HepG2 (cell line): ENCODE results near the gene AMN. TPM values are rescaled to one million over a fixed set of nuclear protein-coding genes. Genes with fewer than 3 reads are reported as not detected.
A peak's percentile ranks its signal among the peaks of the same experiment; 100 is the strongest.

ENCODE experiments used
- ATAC-seq: fragments of 200-7000 bp; cut with Tn5 transposase; 3 replicates; pipeline ENCODE4 v1.9.1; 2020; ENCODE audit warnings: mild to moderate bottlenecking, moderate library complexity
- BruUV-seq: library from RNA; stranded (reverse); fragments of 400-500 nt; replicated peaks from 2 replicates; lab custom pipeline; 2021; lab: Mats Ljungman, UMichigan
- CTCF ChIA-PET: fragments of 300-600 bp; formaldehyde crosslinking; extraction: SDS; loops from one replicate; lab custom pipeline; 2021; ENCODE audit warnings: low total read pairs, inconsistent platforms, low intra/inter-chr PET ratio; lab: Yijun Ruan, JAX
- POLR2A ChIA-PET: fragments of 350-600 bp; sonication (Branson Sonifier 250); formaldehyde crosslinking; loops from one replicate; lab custom pipeline; 2020; ENCODE audit warnings: antibody characterized with exemption, inconsistent platforms; lab: Yijun Ruan, JAX
- DNase-seq: peaks from one replicate; pipeline ENCODE4 v3.0.0-alpha.2; 2015; ENCODE audit warnings: low spot score
- FAIRE-seq: peaks from 3 replicates; lab custom pipeline; 2011; peaks lifted over from hg19 to GRCh38; lab: Jason Lieb, UNC
- H2AFZ ChIP-seq: one replicate; pipeline ENCODE4 v1.6.1; 2011; ENCODE audit warnings: low read length, inconsistent platforms
- H3K27ac ChIP-seq: fragments of 300-600 bp; 3 replicates; pipeline ENCODE4 v1.8.0; 2011; ENCODE audit warnings: mixed run types, mild to moderate bottlenecking, mixed read lengths, low read length, inconsistent platforms; ENCODE audit not compliant: insufficient read depth; ENCODE audit errors: extremely low read length
- H3K27me3 ChIP-seq, 2 experiments: fragments of 200-600 bp in 1 of 2; 2 replicates in 1 of 2; 3 replicates in 1 of 2; pipeline versions ENCODE4 v1.6.0 to v1.8.0; 2011; ENCODE audit warnings: low read length in 2 of 2, mild to moderate bottlenecking in 2 of 2, moderate library complexity in 2 of 2, inconsistent platforms in 1 of 2; ENCODE audit not compliant: insufficient read depth in 2 of 2, control insufficient read depth in 1 of 2
- H3K36me3 ChIP-seq, 2 experiments: fragments of 200-600 bp in 1 of 2; replicated peaks in 1 of 2; 2 replicates in 1 of 2; 3 replicates in 1 of 2; pipeline versions ENCODE4 v1.5.1 to v1.8.0; 2011; ENCODE audit warnings: low read length in 2 of 2, inconsistent platforms in 1 of 2; ENCODE audit not compliant: insufficient read depth in 2 of 2, control insufficient read depth in 1 of 2
- H3K4me1 ChIP-seq: 2 replicates; pipeline ENCODE4 v1.5.1; 2012; ENCODE audit warnings: low read length, inconsistent platforms; ENCODE audit not compliant: insufficient read depth
- H3K4me2 ChIP-seq: 2 replicates; pipeline ENCODE4 v1.6.0; 2011; ENCODE audit warnings: low read depth, low read length, inconsistent platforms
- H3K4me3 ChIP-seq, 3 experiments: fragments of 200-600 bp in 1 of 3; sonication (generic), shearing (Covaris generic) in 1 of 3; replicated peaks in 1 of 3; 2 replicates each; pipeline ENCODE4 v1.5.1; 2011 to 2016; ENCODE audit warnings: low read length in 3 of 3, inconsistent platforms in 2 of 3, low read depth in 2 of 3, mild to moderate bottlenecking in 2 of 3, control low read depth in 1 of 3, mixed read lengths in 1 of 3; ENCODE audit not compliant: insufficient read depth in 1 of 3
- H3K79me2 ChIP-seq: one replicate; pipeline ENCODE4 v1.6.1; 2011; ENCODE audit warnings: low read length, inconsistent platforms; ENCODE audit not compliant: insufficient read depth
- H3K9ac ChIP-seq: 2 replicates; pipeline ENCODE4 v1.6.0; 2011; ENCODE audit warnings: mild to moderate bottlenecking, low read depth, low read length, inconsistent platforms; ENCODE audit not compliant: insufficient read depth
- H3K9me3 ChIP-seq: 2 replicates; pipeline ENCODE4 v1.5.1; 2012; ENCODE audit warnings: mild to moderate bottlenecking, low read length
- H4K20me1 ChIP-seq: 2 replicates; pipeline ENCODE4 v1.6.0; 2011; ENCODE audit warnings: inconsistent platforms, mild to moderate bottlenecking, low read length, moderate library complexity; ENCODE audit not compliant: insufficient read depth
- CEBPB ChIP-seq: IDR thresholded peaks from 2 replicates; pipeline ENCODE4 v1.6.1; 2011; ENCODE audit warnings: low read depth, low read length, improper control_type of control experiment, borderline replicate concordance
- CENPBD1 ChIP-seq: sonication (generic); formaldehyde crosslinking; IDR thresholded peaks from 2 replicates; pipeline ENCODE4 v1.8.0; 2022; ENCODE audit warnings: missing genetic modification reagents, low read depth, mild to moderate bottlenecking, borderline replicate concordance
- GMEB1 ChIP-seq: sonication (generic); formaldehyde crosslinking; IDR thresholded peaks from 2 replicates; pipeline ENCODE4 v1.5.1; 2020; ENCODE audit warnings: missing genetic modification reagents, mild to moderate bottlenecking, borderline replicate concordance
- HDAC2 ChIP-seq: sonication (generic); formaldehyde crosslinking; IDR thresholded peaks from 2 replicates; pipeline ENCODE4 v1.4.0; 2020; ENCODE audit warnings: missing genetic modification reagents
- MLXIP ChIP-seq: sonication (generic); formaldehyde crosslinking; IDR thresholded peaks from 2 replicates; pipeline ENCODE4 v1.9.0; 2021; ENCODE audit warnings: missing genetic modification reagents, borderline replicate concordance
- NFIB ChIP-seq: sonication (generic); formaldehyde crosslinking; IDR thresholded peaks from 2 replicates; pipeline ENCODE4 v1.9.0; 2021; ENCODE audit warnings: missing genetic modification reagents, mild to moderate bottlenecking, borderline replicate concordance
- SALL1 ChIP-seq: sonication (generic); formaldehyde crosslinking; IDR thresholded peaks from 2 replicates; pipeline ENCODE4 v1.8.0; 2022; ENCODE audit warnings: mild to moderate bottlenecking, missing genetic modification reagents
- TBX3 ChIP-seq: fragments of 450-650 bp; IDR thresholded peaks from 2 replicates; pipeline ENCODE4 v1.6.1; 2017; ENCODE audit warnings: antibody characterized with exemption, mild to moderate bottlenecking, inconsistent platforms, borderline replicate concordance
- WIZ ChIP-seq: sonication (generic); formaldehyde crosslinking; IDR thresholded peaks from 2 replicates; pipeline ENCODE4 v1.5.1; 2020; ENCODE audit warnings: mild to moderate bottlenecking, missing genetic modification reagents
- ZBTB1 ChIP-seq: sonication (generic); formaldehyde crosslinking; IDR thresholded peaks from 2 replicates; pipeline ENCODE4 v1.4.0; 2020; ENCODE audit warnings: missing genetic modification reagents, borderline replicate concordance
- ZNF576 ChIP-seq: sonication (generic); formaldehyde crosslinking; IDR thresholded peaks from 2 replicates; pipeline ENCODE4 v1.4.0; 2020; ENCODE audit warnings: mild to moderate bottlenecking, missing genetic modification reagents
- WGBS: methylation state at CpG from one replicate; pipeline ENCODE4 v1.1.6; 2017; ENCODE audit warnings: low lambda C conversion rate; 5-methylcytosine and 5-hydroxymethylcytosine counted together
- in situ Hi-C: cut with HindIII; loops from 2 replicates; pipeline ENCODE4 v1.10.0; 2017; ENCODE audit warnings: low pct_unique_long_range_greater_than_20kb; ENCODE audit not compliant: extremely low pct_ligation_motif_present
- intact Hi-C: fragments of 100-400 bp; cut with micrococcal nuclease; formaldehyde crosslinking; loops from one replicate; pipeline ENCODE4 v1.10.0; 2022; ENCODE audit not compliant: unreplicated experiment
- polyA plus RNA-seq, 8 experiments: library from polyadenylated mRNA; depleted of rRNA in 3 of 8; stranded (reverse) in 7 of 8; unstranded in 1 of 8; fragments of >200 nt; fragmentation: Illumina TruSeq in 4 of 8; extraction: Trizol in 4 of 8; gene quantifications; 2 replicates each; pipeline versions ENCODE4 v1.2.1 to v1.2.3, GENCODE V29; 2011 to 2016; ENCODE audit warnings: low read depth in 4 of 8, missing spikeins in 1 of 8, mixed read lengths in 1 of 8; ENCODE audit not compliant: insufficient read depth in 1 of 8
- total RNA-seq, 5 experiments: library from RNA; depleted of rRNA; stranded (reverse); fragments of >200 nt; fragmentation: Illumina TruSeq; extraction: Trizol; gene quantifications; 2 replicates each; pipeline ENCODE4 v1.2.3, GENCODE V29; 2016; ENCODE audit warnings: low read depth in 1 of 5
- TF ChIP-seq, protein P1 (sequence below): sonication (generic); formaldehyde crosslinking; IDR thresholded peaks from 2 replicates; pipeline ENCODE4 v1.9.0; 2022; ENCODE audit warnings: missing genetic modification reagents, mild to moderate bottlenecking, borderline replicate concordance

AMN gene
- total and polyA plus RNA-seq, 2 of the 13 experiments (the other 11 are each of a cell fraction or from before 2014, with no cell fraction given): 9.8 to 33.1 TPM

- TF ChIP-seq HDAC2 (peak; percentile 27; the same call in 1 of the 2 replicates), SALL1 (CRISPR knock-in tag) (0 out of 2 replicates have a peak, but pooled peaks have one; percentile 13), ZNF576 (CRISPR knock-in tag) (no peak), CEBPB (peak; percentile 59; the same call in 1 of the 2 replicates), NFIB (CRISPR knock-in tag) (no peak)
- TF ChIP-seq, protein P1, sequence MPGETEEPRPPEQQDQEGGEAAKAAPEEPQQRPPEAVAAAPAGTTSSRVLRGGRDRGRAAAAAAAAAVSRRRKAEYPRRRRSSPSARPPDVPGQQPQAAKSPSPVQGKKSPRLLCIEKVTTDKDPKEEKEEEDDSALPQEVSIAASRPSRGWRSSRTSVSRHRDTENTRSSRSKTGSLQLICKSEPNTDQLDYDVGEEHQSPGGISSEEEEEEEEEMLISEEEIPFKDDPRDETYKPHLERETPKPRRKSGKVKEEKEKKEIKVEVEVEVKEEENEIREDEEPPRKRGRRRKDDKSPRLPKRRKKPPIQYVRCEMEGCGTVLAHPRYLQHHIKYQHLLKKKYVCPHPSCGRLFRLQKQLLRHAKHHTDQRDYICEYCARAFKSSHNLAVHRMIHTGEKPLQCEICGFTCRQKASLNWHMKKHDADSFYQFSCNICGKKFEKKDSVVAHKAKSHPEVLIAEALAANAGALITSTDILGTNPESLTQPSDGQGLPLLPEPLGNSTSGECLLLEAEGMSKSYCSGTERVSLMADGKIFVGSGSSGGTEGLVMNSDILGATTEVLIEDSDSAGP (CRISPR knock-in tag): 0 out of 2 replicates have a peak, but pooled peaks have one; percentile 21
These were observed 43.4 kb upstream of the AMN start (continued) for GRCh38 chr14:102878970-102879460.

DNA sequence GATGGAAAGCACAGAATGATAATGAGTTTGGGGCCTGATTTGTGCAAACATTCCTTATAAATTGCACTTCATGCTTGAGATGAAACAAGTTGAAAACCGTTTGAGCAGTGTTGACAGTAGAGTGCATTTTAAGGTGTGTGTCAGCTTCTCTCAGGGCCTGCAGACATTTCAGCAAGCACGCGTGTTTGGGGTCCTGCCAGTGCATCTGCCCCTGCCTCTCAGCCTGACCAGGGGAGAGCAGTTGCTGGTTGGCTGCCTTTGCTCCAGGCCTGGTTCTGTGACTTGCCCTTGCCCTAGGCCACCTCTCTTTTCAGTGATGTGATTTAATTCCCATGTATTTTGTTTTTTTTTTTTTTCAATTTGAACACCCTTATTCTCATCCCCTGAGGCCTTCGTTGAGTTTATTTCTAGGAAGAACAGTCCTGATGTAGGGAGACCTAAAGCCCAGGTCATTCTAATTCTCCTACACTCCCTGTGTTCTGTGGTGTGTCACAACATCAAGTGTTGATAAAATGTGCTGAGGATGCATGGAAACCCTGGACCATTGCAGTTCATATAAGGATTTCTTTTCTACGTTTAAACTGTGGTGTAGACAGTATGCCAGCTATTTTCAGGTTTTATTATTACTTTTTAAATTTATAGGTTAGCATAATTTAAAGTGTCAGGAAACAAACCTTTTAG, 40.1 kb upstream of the AMN start:
- ATAC-seq: no peak
- no TSS peak for BruUV-seq
- 80% methylated on average over 4 of the region's 5 CpGs for WGBS
- FAIRE-seq: no peak
- Histone ChIP-seq H2AFZ (no peak overlapping the region), H3K36me3 (0 out of 5 replicates have a peak, but pooled peaks cover 0 to 7% of the 10 kb centered on the region in 2 experiments), H3K79me2 (no peaks in the 10 kb centered on the region), H3K27me3 (no peaks in the 10 kb centered on the region), H3K4me1 (peaks cover 14% of the 10 kb centered on the region), H4K20me1 (no peaks in the 10 kb centered on the region), H3K27ac (no peak overlapping the region), H3K4me3 (no peak overlapping the region), H3K4me2 (no peak overlapping the region), H3K9ac (no peak overlapping the region), H3K9me3 (no peaks in the 10 kb centered on the region)
- no peak for DNase-seq
- in situ Hi-C loops: no loop called here
- ChIA-PET CTCF (no interaction called here), POLR2A (no interaction called here)
- intact Hi-C loops: no loop called here
- TF ChIP-seq WIZ (CRISPR knock-in tag) (no peak), GMEB1 (CRISPR knock-in tag) (no peak), ZBTB1 (CRISPR knock-in tag) (no peak), MLXIP (CRISPR knock-in tag) (no peak), CENPBD1 (CRISPR knock-in tag) (no peak), TBX3 (no peak)
